Measurements from ENCODE around the gene TENM3. TPM values are rescaled to one million over a fixed set of nuclear protein-coding genes. Genes with fewer than 3 reads are reported as not detected.

Gene TENM3
- total RNA-seq, 2 donors from 2014 or later = 39.5 to 51.9 TPM

GRCh38 chr4:182827166-182827565, 584.0 kb downstream of the TENM3 start:
- Histone ChIP-seq H3K36me3 (ENCODE audit: control insufficient read depth, insufficient read depth, low read length) (no peaks in the 10 kb centered on the region), H3K27ac (ENCODE audit: low read depth, low read length) (no peak overlapping the region), H3K9ac (ENCODE audit: extremely low read depth, low read length, poor library complexity, severe bottlenecking) (no peak overlapping the region), H3K4me3 (ENCODE audit: low read length) (no peak overlapping the region), H3K9me3 (ENCODE audit: control insufficient read depth, low read length) (no peaks in the 10 kb centered on the region), H3K27me3 (ENCODE audit: control insufficient read depth, insufficient read depth, low read length, poor library complexity, severe bottlenecking) (no peaks in the 10 kb centered on the region), H3K4me1 (ENCODE audit: control insufficient read depth, insufficient read depth, low read length) (peaks cover 3% of the 10 kb centered on the region)
- no peaks in the 10 kb centered on the region for H3K36me3 Mint-ChIP-seq (ENCODE audit: low read depth)
- H3K4me1 Mint-ChIP-seq = peaks cover 31% of the 10 kb centered on the region
- 93 to 96% methylated on average over 8 of the region's 8 CpGs for WGBS, 2 experiments (ENCODE audit: insufficient coverage in 1 of 2, insufficient read length in 1 of 2)
- TF ChIP-seq CTCF (conservative IDR thresholded peaks at IDR 0.05) = no peak
- no peaks in the 10 kb centered on the region for H3K9me3 Mint-ChIP-seq
- H3K4me3 Mint-ChIP-seq = no peak overlapping the region
- H3K27ac Mint-ChIP-seq = no peak overlapping the region
- H3K27me3 Mint-ChIP-seq (ENCODE audit: insufficient read depth) = peaks cover 4% of the 10 kb centered on the region
- DNase-seq = no peak

GRCh38 chr4:182827954-182828353, 584.8 kb downstream of the TENM3 start:
- Mint-ChIP-seq H3K4me1 (peaks cover 31% of the 10 kb centered on the region), H3K9me3 (peaks cover 6% of the 10 kb centered on the region), H3K36me3 (ENCODE audit: low read depth) (no peaks in the 10 kb centered on the region), H3K4me3 (no peak overlapping the region), H3K27me3 (ENCODE audit: insufficient read depth) (peaks cover 9% of the 10 kb centered on the region), H3K27ac (no peak overlapping the region)
- H3K27ac ChIP-seq (ENCODE audit: low read depth, low read length) = no peak overlapping the region
- WGBS, 2 experiments (ENCODE audit: insufficient coverage in 1 of 2, insufficient read length in 1 of 2) = 83 to 95% methylated on average over 4 to 9 of the region's 9 CpGs
- no peak overlapping the region for H3K9ac ChIP-seq (ENCODE audit: extremely low read depth, low read length, poor library complexity, severe bottlenecking)
- H3K27me3 ChIP-seq (ENCODE audit: control insufficient read depth, insufficient read depth, low read length, poor library complexity, severe bottlenecking) = no peaks in the 10 kb centered on the region
- DNase-seq = no peak
- H3K36me3 ChIP-seq (ENCODE audit: control insufficient read depth, insufficient read depth, low read length) = no peaks in the 10 kb centered on the region
- no peak for TF ChIP-seq CTCF (conservative IDR thresholded peaks at IDR 0.05)
- H3K9me3 ChIP-seq (ENCODE audit: control insufficient read depth, low read length) = no peaks in the 10 kb centered on the region
- H3K4me1 ChIP-seq (ENCODE audit: control insufficient read depth, insufficient read depth, low read length) = peaks cover 3% of the 10 kb centered on the region
- no peak overlapping the region for H3K4me3 ChIP-seq (ENCODE audit: low read length)

GRCh38 chr4:182828360-182829025, 585.3 kb downstream of the TENM3 start:
- no peak overlapping the region for H3K4me3 ChIP-seq (ENCODE audit: low read length)
- Mint-ChIP-seq H3K27ac (no peak overlapping the region), H3K27me3 (ENCODE audit: insufficient read depth) (peaks cover 9% of the 10 kb centered on the region), H3K4me3 (no peak overlapping the region), H3K36me3 (ENCODE audit: low read depth) (no peaks in the 10 kb centered on the region), H3K9me3 (peaks cover 6% of the 10 kb centered on the region), H3K4me1 (peaks cover 31% of the 10 kb centered on the region)
- no peaks in the 10 kb centered on the region for H3K9me3 ChIP-seq (ENCODE audit: control insufficient read depth, low read length)
- 69 to 85% methylated on average over 11 to 17 of the region's 17 CpGs for WGBS, 2 experiments (ENCODE audit: insufficient coverage in 1 of 2, insufficient read length in 1 of 2)
- no peak overlapping the region for H3K9ac ChIP-seq (ENCODE audit: extremely low read depth, low read length, poor library complexity, severe bottlenecking)
- H3K4me1 ChIP-seq (ENCODE audit: control insufficient read depth, insufficient read depth, low read length) = peaks cover 3% of the 10 kb centered on the region
- H3K36me3 ChIP-seq (ENCODE audit: control insufficient read depth, insufficient read depth, low read length) = no peaks in the 10 kb centered on the region
- TF ChIP-seq CTCF (conservative IDR thresholded peaks at IDR 0.05) = no peak
- no peaks in the 10 kb centered on the region for H3K27me3 ChIP-seq (ENCODE audit: control insufficient read depth, insufficient read depth, low read length, poor library complexity, severe bottlenecking)
- DNase-seq = no peak
- no peak overlapping the region for H3K27ac ChIP-seq (ENCODE audit: low read depth, low read length)

Data from endodermal cell (in vitro differentiated cells).